Activated T-helper 9 cell treated with anti-CD3 and anti-CD28 coated beads, Interleukin-2, amount 50 U/mL, for 16 hours (primary cell): ENCODE data around the gene PDE4DIP.
"Not testable (repeated sequence)": the region's sequence is repeated elsewhere in the genome, so short reads cannot be mapped to it uniquely, and the experiment has no call there.

Experiments used
- DNase-seq: peaks from one replicate; pipeline ENCODE4 v3.0.0-alpha.2; 2020; ENCODE audit warnings: low read depth

Gene PDE4DIP

DNA sequence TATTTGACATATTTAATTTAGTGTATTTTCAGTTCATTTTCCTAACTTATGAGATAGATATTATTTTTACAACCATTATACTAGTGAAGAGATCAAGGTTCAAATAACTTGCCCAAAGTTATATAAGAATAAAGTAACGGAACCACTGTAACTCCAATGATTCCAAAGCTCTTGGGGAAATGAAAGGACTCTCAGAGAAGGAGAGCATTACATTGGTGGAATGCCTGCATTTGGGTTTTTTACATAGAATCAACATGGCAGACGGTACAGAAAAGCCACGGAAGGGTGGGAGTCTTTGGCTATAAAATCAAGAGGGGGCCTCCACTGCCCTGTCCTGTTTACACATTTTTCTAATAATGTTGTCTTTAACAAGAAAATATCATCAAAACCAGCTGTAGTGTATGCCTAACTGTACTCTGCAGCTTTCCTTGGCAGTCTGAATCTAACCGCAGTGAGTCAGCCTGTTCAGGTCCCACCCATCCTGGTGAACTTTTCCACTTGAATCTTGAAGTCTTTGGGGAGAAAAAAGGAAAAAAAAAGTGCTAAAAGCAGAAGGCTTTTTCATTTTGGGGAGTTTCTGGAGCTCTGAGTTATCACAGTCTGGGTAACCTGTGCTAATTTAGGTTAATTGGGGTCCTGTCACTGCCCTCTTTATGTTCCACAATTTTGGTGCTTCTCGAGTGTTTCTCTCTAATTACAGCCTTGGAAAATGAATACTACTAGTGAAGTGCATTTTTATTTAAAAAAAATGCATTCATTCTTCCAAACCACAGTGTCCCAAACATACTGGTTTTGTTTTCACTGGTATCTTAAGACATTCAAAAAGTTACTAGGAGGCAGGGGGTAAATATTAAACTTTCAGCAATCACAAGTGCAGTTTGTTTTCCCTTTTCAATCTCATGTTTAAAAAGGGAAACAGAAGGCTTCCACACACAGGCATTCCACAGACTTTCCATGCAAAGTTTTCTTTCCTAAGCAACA, 30.5 kb downstream of the PDE4DIP start:
- DNase-seq, result not testable (repeated sequence)

DNA sequence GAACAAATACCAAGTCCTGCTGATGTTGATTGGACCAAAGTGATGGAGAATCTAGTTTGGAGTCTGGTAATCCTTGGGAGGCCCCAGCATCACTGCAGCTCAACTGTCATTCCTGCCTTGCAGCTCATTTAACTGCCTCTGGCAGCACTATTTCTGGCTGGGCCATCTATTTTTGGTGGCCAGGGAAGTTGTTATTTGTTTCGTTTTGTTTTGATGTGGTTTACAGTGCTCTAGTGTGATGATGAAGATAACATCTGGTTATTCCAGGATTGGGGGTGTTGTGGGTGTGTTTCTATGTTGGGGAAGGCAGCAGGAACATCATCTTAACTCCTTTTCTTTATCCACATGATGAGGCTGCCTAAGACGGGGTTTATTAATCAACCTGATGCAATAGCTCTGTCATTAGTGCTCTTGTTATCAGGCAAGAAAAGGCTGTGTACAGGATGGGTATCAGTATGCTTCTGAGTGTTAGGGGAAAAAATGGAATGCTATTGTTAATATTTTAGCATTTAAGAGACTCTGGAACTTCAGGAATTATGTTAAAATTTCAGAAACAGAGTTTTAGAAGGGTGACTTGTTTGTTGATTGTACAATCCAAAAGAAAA, 35.7 kb downstream of the PDE4DIP start:
- not testable (repeated sequence) for DNase-seq

DNA sequence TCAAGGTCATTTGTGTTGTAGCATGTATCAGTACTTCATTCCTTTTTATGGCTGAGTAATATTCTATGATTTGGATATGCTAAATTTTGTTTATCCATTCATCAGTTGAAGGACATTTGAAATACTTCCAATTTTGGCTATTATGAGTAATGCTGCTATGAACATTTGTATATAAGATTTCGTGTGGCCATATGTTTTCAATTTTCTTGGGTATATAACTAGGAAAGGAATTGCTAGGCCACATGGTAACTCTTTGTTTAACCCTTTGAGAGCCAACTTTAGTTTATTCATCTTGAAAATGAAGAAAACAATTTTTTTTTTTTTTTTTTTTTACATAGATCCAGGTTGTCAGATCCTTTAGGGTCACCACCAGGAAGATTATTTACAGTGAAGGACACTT, 37.0 kb downstream of the PDE4DIP start:
- not testable (repeated sequence) for DNase-seq

DNA sequence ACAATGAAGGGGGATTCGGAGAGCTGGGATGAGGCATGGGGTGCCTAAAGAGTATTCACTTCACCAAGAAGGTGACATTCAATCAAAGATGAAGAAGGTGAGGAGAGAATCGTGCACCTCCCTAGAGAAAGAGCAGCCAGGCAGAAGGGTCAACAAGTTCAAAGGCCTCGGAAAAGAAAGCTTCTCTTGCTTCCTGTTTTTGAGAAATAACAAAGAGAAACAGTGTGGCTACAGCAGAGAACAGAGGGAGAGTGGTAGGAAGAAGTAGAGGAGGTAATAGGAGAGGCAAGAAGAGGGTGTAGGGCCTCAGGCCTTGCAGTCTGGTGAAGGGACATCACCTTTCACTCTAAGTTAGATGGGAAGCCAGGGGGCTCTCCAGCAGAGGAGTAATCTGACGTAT, 41.0 kb downstream of the PDE4DIP start:
- not testable (repeated sequence) for DNase-seq

DNA sequence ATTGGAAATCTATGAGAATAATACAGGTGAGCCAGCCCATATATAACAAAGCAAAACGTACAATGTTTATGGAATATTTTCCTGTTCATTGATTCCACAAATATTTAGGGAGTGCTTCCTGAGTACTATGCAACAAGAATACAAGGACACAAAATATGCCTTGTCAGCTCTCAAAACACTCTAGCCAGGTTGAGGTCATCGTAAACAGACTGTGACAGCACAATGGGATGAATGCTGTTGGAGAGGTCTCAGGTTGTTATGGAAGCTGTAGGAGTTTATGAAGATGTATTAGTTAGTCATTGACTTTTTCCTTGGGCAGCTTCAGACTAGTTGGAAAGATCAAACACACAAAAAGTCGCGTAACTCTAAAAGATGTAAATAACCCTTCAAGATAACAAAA, 42.1 kb downstream of the PDE4DIP start:
- DNase-seq, result not testable (repeated sequence)

DNA sequence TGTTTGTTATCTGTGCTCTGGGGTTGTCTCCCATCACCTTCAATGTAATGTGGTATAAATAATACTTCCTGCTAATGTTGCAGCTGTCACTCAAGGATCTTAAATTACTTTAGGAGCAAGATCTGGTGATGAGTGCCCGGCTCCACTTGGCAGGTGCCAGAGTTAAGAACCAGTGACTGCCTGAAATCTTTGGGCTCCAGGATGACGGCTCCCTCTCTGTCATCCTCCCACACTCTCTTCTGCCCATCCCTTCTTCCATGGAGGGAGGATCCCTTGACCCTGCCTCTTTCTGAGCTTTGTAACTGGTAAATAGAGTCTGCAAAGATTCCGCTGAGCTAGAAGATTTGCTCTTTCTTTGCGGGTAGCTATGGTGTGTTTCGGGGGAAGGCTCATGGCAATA, 44.4 kb downstream of the PDE4DIP start:
- not testable (repeated sequence) for DNase-seq

DNA sequence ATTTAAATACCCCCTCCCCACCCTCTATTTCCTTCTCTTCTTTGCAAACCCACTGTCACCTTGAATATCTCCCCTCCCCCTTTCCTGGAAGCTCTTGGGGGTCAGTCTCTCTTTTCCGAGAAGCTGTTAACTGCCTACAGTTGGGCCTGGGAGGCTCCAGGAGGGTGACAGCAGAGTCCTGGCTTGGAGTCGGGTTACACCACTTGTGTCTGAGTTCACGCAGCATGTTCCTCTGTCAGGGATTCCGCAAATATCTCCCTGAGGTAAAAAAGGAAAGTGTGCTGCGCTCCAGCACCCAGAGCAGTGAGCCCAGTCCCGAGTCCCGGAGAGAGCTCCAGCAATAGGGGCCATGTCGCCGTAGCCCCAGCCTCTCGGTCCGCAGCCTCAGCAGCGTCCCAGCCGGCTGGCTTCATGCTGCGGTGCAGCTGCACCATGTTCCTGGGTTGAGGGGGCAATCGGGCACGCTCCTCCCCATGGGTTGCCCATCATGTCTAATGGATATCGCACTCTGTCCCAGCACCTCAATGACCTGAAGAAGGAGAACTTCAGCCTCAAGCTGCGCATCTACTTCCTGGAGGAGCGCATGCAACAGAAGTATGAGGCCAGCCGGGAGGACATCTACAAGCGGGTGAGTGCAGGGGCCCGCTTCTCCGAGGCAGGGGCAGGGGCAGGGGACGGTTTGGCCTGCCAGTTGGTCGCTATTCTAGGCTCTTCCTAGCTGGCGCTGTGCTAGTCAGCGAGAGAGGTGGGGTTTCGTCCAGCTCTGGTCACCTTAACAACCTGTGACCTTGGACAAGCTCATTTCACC, 45.2 kb downstream of the PDE4DIP start:
- DNase-seq, result not testable (repeated sequence)

DNA sequence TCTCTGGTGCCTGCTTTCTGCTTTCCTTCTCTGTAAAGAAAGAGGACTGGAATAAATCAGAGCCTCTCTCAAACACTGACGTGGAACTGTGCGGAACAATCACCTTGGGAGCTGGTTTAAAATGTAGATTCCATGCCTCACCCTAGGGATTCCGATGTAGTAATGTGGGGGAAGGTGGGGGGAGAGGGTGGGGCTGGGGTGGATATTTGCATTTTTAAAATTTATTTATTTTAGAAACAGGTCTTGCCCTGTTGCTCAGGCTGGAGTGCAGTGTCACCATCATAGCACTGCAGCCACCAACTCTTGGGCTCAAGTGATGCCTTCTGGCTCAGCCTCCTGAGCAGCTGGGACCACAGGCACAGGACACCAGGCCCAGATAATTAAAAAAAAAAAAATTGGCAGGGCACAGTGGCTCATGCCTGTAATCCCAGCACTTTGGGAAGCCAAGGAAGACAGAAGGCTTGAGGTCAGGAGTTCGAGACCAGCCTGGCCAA, 45.9 kb downstream of the PDE4DIP start:
- DNase-seq, result not testable (repeated sequence)

DNA sequence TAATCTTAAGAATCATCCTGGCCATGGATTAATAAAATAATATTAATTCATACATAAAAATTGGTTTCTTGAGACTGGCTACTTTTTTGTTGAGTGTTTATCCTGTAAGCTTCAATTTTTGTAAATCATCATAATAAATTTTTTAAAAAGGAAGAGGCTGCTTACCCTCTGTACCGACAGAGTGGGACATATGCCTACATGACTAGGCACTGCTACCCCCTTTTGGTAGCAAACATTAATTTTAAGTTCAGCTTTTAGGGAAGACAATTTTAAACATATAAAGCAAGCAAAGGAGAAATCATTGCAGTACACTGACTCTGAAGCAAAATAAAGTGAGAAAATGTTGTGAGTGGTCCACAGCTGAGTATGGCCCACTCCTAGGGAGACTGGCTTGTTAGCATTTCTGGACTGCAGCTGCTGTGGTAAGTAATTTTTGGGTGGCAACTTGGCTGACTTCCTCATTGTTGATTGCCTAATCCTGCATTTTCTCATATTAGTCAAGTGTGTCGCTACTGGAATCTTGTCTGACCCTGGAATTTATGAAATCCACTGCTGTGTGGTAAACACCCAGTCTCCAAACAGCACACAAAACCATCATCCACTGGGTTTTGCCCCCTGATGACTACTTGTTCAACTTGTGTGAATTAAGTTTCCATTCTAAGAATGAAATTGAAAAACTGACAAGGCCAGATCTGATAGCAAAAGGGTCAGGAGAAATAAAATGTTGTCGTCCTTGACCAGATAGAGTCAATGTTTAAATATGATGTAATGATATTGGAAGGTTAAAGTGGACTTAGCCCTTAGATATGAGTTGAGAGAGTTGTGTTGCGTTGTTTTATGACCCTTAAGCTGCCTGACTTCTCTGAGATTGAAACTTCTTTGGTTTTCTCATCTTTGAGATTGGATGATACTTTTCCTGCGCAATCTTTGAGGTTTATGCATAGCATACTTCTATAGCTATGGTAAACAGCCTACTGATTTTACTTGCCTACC, 50.4 kb downstream of the PDE4DIP start:
- DNase-seq, result not testable (repeated sequence)

DNA sequence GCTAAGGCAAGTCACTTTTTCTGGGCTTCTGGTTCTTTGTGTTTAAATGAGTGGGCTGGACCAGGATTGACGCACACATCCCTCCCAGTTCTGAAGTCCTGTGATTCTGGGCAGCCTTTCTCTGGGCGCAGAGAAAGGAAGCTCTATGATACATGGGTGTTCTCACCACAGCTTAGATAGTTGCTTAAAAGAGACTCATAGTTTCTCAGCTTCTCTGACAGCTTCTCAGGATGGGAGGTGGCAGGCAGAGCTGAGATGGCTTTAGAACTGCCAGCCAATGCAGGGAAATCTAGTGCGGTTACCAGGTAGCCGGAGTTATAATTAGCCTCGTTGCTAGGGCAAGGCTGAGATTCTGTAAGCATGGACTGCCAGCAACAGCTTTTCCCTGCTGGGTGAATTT, 55.8 kb downstream of the PDE4DIP start:
- not testable (repeated sequence) for DNase-seq

DNA sequence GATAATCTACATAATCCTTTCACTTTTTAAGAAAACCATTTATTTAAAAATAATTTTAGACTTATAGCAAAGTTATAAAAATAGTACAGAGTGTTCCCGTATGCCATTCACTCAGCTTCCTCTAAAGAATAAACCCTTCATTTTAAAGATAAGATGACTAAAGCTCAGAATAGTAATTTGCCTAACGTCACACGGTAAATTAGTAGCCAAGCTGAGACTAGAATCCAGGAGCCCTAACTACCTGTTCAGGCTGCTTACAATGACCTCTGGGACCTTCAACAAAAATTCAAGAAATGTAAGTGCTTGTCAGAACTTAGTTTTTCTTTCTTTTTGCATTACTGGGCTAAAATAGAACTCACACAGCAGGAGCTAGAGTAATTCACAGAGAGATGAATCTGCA, 56.5 kb downstream of the PDE4DIP start:
- not testable (repeated sequence) for DNase-seq

DNA sequence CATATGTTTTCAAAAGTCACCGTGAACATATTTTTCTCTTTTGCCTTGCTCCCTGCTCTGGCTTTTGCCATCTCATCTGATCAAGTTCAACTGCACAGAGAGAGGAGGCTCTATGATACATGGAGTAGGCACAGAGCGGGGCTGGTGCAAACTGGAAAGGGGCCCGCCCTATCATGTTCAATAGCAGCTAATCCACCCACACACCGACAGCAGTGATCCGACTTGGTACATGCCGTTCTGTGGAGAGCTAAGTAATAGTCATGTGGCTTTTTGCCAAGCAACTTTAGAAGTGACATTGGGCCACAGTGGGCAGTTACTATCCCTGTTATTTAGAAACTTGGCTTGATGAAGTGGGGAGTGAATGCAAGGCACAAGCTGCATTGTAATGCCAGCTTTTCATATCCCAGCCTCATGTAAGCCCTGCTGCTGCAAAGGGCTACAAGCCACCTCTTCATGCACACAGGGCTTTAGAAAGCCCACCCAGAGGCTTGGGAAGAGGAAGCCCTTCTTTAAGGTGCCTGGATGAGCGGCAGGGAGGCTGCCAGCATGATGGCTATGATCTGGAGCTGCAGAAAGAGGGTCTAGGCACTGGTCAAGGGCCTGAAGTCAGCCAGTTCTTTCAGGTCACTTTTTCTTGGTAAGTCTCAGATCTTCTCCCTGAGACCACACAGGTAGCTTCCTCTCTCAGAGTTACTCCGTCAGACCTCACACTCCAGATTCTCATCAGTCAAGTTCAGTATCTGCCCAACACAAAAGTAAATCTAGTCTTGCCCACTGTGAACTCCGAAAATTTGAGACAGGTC, 57.1 kb downstream of the PDE4DIP start:
- DNase-seq, result not testable (repeated sequence)

DNA sequence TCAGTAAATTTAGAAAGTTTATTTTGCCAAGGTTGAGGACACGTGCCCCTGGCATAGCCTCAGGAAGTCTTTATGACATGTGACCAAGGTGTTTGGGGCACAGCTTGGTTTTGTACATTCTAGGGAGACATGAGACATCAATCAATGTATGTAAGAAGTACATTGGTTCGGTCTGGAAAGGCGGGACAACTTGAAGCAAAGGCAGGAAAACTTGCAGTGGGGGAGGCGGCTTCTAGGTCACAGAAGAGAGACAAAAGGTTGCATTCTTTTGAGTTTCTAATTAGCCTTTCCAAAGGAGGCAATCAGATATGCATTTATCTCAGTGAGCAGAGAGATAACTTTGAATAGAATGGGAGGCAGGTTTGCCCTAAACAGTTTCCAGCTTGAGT, 57.7 kb downstream of the PDE4DIP start:
- not testable (repeated sequence) for DNase-seq

DNA sequence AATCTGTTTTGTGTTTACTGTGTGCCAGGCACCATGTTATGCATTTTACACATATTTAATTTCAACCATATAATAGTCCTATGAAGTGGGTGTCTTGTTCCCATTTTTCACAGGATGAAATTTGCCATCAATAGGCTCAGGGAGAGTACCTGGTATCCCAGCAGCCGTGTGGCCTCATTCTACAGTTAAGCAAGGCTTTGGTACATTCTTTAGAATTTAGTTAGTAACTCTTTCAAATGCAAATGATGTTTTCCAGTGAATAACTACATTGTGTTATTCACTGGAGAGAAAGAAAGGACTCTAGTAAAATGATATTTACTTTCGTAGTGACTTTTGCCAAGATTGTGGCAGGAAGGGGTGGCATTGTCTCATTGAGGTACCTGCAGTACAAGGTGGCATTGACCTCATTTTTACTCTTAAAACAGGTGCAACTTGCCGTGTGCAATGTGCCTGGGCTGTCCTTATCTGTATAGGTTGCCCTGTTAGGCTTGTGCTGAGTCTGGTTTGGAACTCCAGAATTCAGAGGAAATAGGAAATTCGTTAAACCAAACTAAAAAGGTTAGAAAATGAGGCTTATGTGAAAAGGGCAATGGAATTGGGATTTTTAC, 65.1 kb downstream of the PDE4DIP start:
- not testable (repeated sequence) for DNase-seq

DNA sequence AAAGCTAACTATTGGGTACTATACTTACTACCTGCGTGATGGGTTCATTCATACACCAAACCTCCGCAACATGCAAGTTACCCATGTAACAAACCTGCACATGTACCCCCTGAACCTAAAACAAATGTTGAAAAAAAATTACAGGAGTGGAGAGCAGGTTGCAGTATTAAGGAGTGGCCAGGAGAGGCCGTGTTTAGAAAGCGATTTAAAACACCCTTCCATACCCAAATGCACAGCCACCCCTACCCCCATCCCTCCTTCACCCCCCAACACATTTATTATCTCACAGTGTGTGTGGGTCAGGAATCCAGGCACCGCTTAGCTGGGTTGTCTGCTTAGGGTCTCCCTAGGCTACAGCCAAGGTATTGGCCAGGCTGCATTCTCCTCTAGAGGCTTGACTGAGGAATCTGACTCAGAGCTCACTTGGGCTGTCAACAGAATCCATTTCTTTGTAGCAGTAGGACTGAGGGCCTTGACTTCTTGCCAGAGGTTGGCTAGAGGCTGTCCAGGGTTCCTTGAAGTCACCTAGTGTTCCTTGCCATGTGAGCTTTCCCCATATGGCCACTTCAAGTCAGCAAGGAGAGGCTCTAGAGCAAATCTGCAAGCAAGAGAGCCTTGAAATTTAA, 67.2 kb downstream of the PDE4DIP start:
- not testable (repeated sequence) for DNase-seq

DNA sequence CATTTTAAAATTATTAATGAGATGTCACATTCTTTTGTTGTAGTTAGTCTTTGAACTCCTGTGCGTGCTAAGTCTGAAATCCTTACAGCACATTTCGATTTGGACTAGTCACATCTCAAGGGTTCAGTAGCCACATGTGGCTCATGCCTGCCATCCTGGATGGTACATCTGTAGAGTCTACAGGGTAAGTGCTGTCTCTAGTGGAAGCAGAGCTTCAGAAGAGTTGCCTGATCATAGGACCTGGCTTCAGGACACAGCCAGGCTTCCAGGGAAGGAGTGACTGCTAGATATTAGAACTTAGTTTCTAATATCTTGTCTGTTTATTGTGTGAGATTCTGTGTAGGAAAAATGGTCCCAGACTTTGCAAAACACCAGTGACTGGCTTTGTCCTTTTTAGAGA, 72.0 kb downstream of the PDE4DIP start:
- not testable (repeated sequence) for DNase-seq

DNA sequence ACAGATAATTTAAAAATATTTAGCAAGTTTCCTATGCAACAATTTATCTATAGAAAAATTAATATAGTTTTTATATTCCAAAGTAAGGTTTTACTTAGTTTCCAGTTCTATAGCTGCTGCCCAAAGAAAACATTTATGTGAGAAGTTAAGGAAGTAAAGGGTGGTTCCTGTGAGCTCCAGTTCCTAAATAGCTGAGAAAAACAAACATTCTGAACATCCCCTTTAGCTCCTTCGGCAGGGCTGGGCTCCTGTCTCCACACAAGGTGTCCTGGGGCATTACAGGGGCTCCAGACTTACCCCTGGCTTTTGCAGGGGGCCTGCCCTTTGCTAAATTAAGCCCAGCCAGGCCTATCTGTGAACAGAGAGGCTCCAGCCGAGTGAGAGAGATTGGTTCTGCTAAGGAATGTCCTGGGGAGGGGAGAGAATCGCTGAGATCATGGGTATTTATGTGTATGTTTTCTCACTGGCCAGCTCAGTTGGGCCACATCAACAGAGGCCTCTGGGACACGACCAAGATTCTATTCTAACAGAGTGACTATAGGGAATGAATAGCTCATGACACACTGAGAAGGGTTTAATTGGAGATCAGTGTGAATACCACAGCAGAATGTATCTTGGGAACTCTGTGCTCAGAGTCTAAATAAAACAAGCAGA, 72.6 kb downstream of the PDE4DIP start:
- not testable (repeated sequence) for DNase-seq

DNA sequence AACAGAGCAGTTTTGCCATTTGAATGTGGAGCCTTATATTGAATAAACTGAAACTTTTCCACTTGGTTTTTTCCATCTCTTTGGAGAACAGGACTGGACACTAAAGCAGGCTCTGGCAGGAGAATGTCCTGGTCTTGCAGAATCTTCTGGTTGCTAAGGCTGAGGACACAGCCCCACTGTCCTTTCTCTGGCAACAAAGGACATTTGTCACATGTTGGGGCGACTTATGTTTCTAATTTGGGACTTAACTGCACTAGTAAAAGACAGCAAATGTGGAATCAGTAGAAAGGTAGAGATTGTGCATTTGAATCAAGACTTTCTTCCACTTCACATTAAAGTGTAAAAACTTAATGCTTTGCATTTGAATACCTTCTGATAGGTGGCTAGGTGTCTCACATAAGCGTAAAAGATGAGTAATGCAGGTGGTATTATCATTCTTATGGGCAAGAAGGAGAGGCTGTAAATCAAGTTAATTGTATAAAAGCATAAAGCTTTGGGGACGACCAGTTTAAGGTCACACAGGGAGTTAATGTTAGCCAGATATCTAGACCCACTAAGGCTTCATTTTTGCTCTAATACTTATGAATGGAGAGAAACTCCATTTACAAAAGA, 74.7 kb downstream of the PDE4DIP start:
- not testable (repeated sequence) for DNase-seq
